KMS-11 (cell line): ENCODE data around the gene FAM149B1.

Experiments
- H2AFZ ChIP-seq: fragments of 200-600 bp; sonication (generic); 2 replicates; pipeline ENCODE4 v1.6.1; 2016; ENCODE audit warnings: antibody characterized with exemption, mixed run types, low read depth
- H3K27ac ChIP-seq: fragments of 200-600 bp; sonication (generic); 2 replicates; pipeline ENCODE4 v1.6.1; 2016; ENCODE audit warnings: mild to moderate bottlenecking, mixed run types
- H3K27me3 ChIP-seq: fragments of 200-600 bp; sonication (generic); 2 replicates; pipeline ENCODE4 v1.6.1; 2017; ENCODE audit warnings: mild to moderate bottlenecking, low read depth, mixed run types, moderate library complexity; ENCODE audit not compliant: insufficient read depth
- H3K36me3 ChIP-seq: fragments of 200-600 bp; sonication (generic); 2 replicates; pipeline ENCODE4 v1.6.1; 2017; ENCODE audit warnings: mild to moderate bottlenecking, mixed run types; ENCODE audit not compliant: insufficient read depth
- H3K4me1 ChIP-seq: fragments of 200-600 bp; sonication (generic); 2 replicates; pipeline ENCODE4 v1.6.1; 2016; ENCODE audit warnings: mild to moderate bottlenecking, low read depth, mixed run types; ENCODE audit not compliant: poor library complexity, severe bottlenecking
- H3K4me2 ChIP-seq: fragments of 200-600 bp; sonication (generic); 2 replicates; pipeline ENCODE4 v1.7.0; 2016; ENCODE audit warnings: mild to moderate bottlenecking, mixed run types
- H3K4me3 ChIP-seq: fragments of 200-600 bp; sonication (generic); IDR thresholded peaks from 2 replicates; pipeline ENCODE4 v1.6.1; 2017; ENCODE audit warnings: low read depth, low read length, mixed read lengths; ENCODE audit not compliant: insufficient read depth
- H3K79me2 ChIP-seq: fragments of 200-600 bp; sonication (generic); 2 replicates; pipeline ENCODE4 v1.6.1; 2016; ENCODE audit warnings: low read depth, mixed run types; ENCODE audit not compliant: insufficient read depth
- H3K9ac ChIP-seq: fragments of 200-600 bp; sonication (generic); 2 replicates; pipeline ENCODE4 v1.6.1; 2016; ENCODE audit warnings: mild to moderate bottlenecking, mixed run types
- H4K20me1 ChIP-seq: fragments of 200-600 bp; sonication (generic); 2 replicates; pipeline ENCODE4 v1.6.1; 2016; ENCODE audit warnings: mild to moderate bottlenecking, mixed run types; ENCODE audit not compliant: insufficient read depth
- TF ChIP-seq, protein P1 (sequence below): fragments of 200-600 bp; sonication (generic); conservative IDR thresholded peaks from 2 replicates; pipeline ENCODE4 v1.6.1; 2017; ENCODE audit warnings: low read depth, mild to moderate bottlenecking, antibody characterized with exemption, low read length, moderate library complexity, mixed read lengths

The FAM149B1 gene

DNA sequence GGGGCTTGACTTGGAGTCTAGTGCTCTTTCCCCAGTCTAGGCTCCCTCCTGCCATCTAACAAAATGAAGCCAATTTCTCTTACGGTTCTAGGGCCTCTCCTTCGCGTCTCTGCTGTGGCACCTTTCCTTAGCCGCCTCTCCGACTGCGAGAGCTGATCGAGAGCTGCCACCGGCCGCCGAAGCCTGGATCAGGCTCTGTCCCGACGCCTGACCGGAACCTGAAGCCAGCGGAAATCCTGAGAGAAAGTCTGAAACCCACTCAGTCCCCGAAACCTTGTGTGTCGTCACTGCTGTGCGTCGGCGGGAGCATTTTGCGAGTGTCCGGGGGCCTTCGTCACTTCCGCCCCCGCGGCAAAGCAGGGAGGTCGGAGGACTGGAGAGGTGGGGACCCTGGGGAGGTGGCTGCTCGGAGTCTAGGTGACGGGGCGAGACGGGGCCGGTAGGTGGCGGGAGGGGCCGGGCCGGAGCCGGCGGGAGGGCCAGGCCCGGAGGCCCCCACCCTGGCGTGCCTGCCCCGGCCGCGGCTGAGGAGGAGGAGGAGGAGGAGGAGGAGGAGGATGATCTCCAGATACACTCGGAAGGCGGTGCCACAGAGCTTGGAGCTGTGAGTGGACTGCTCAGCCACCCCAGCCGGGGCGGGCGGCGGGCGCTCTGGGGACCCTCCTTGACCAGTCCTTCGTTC lies at the start of gene FAM149B1, which contains the start of gene ECD:
TSS of gene FAM149B1 (plus strand) at position 337 of the 682 bp plus-strand sequence. CDS start at position 558, 221 bp downstream.
TSS of gene ECD (minus strand) at position 226 of the 682 bp plus-strand sequence. CDS start 4,071 bp downstream, outside the sequence.
- H3K27me3 ChIP-seq = no peaks in the 10 kb centered on the region
- H3K4me3 ChIP-seq = no peak within 1 kb of the TSS
- H3K9ac ChIP-seq = peak within 1 kb of the TSS; percentile 76
- TF ChIP-seq, protein P1, sequence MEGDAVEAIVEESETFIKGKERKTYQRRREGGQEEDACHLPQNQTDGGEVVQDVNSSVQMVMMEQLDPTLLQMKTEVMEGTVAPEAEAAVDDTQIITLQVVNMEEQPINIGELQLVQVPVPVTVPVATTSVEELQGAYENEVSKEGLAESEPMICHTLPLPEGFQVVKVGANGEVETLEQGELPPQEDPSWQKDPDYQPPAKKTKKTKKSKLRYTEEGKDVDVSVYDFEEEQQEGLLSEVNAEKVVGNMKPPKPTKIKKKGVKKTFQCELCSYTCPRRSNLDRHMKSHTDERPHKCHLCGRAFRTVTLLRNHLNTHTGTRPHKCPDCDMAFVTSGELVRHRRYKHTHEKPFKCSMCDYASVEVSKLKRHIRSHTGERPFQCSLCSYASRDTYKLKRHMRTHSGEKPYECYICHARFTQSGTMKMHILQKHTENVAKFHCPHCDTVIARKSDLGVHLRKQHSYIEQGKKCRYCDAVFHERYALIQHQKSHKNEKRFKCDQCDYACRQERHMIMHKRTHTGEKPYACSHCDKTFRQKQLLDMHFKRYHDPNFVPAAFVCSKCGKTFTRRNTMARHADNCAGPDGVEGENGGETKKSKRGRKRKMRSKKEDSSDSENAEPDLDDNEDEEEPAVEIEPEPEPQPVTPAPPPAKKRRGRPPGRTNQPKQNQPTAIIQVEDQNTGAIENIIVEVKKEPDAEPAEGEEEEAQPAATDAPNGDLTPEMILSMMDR = peak; percentile 32; the same call in 1 of the 2 replicates
- no peaks in the 10 kb centered on the region for H4K20me1 ChIP-seq
- H3K4me2 ChIP-seq = peak within 1 kb of the TSS; percentile 76
- H3K36me3 ChIP-seq = no peaks in the 10 kb centered on the region; the same call in 1 of the 2 replicates
- peaks cover 31% of the 10 kb centered on the region for H3K79me2 ChIP-seq
- H3K4me1 ChIP-seq = peaks cover 19% of the 10 kb centered on the region
- H3K27ac ChIP-seq = peak within 1 kb of the TSS; percentile 77
- peak within 1 kb of the TSS; percentile 92 for H2AFZ ChIP-seq

DNA sequence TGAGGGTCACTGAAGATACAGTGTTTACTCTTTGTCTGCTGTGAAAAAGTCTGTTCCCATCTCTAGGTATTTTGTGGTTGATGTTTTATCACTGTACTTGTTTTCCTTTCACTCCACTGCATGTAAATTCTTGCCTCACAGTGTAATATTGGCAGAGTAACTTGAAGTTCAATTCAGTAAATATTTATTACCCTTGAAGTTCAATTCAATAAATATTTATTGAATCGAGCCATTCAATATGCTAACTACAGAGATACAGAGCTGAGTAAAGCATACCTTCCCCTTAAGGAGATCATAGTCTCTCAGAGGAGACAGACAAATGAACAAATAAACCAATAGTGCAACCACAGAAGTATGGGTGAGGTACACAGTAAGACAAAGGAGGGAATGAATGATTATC lies 48.5 kb upstream of the FAM149B1 start:
- H3K4me1 ChIP-seq = peaks cover 18% of the 10 kb centered on the region
- no peak overlapping the region for H3K4me3 ChIP-seq
- TF ChIP-seq, protein P1 = no peak
- no peak overlapping the region for H3K9ac ChIP-seq
- no peak overlapping the region for H3K27ac ChIP-seq
- H3K36me3 ChIP-seq = no peaks in the 10 kb centered on the region
- H4K20me1 ChIP-seq = no peaks in the 10 kb centered on the region
- H3K27me3 ChIP-seq = no peaks in the 10 kb centered on the region
- H3K4me2 ChIP-seq = no peak overlapping the region
- H3K79me2 ChIP-seq = no peaks in the 10 kb centered on the region
- H2AFZ ChIP-seq = no peak overlapping the region

DNA sequence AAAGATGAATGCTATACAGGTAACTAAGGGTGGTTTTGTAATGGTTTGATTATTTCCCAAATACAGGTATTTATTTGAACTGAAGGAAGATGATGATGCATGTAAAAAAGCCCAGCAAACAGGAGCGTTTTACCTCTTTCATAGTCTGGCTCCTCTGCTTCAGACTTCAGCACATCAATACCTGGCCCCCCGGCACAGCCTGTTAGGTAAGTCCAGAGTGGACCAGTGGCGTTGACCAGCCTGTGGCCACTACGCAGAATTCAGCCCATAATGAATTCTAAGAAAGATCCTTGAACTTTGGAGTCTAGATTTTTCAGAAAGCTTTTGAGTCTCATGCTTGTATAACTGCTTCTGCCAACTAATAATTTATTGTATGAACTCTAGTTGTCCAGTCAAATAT lies 48.0 kb upstream of the FAM149B1 start:
- H3K27ac ChIP-seq = no peak overlapping the region
- TF ChIP-seq, protein P1 = no peak
- no peak overlapping the region for H2AFZ ChIP-seq
- no peak overlapping the region for H3K4me2 ChIP-seq
- H3K4me3 ChIP-seq = no peak overlapping the region
- peaks cover 18% of the 10 kb centered on the region for H3K4me1 ChIP-seq
- no peaks in the 10 kb centered on the region for H3K36me3 ChIP-seq
- H4K20me1 ChIP-seq = no peaks in the 10 kb centered on the region
- H3K27me3 ChIP-seq = no peaks in the 10 kb centered on the region
- no peaks in the 10 kb centered on the region for H3K79me2 ChIP-seq
- H3K9ac ChIP-seq = no peak overlapping the region

DNA sequence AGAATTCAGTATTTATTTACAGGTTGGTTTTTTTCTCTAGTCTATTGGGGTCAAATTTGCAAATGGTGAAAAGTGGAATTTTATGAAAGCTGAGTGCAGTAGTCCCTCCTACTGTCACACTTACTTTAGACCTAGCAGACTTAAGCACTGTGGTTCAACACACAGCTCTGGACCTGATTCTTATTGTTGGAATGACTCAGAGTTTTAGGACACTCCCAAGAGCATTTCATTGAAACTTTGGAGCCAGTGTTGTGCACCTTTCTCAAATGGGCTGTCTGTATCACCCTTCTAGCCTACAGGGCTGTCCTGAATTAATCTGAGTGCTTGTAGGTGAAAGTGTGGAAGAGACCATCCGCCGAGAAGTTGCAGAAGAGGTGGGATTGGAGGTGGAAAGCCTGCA lies 41.6 kb upstream of the FAM149B1 start:
- Histone ChIP-seq H3K4me1 (no peaks in the 10 kb centered on the region), H4K20me1 (no peaks in the 10 kb centered on the region), H3K27ac (no peak overlapping the region), H3K4me3 (no peak overlapping the region), H2AFZ (no peak overlapping the region), H3K79me2 (no peaks in the 10 kb centered on the region), H3K4me2 (no peak overlapping the region), H3K27me3 (no peaks in the 10 kb centered on the region), H3K36me3 (no peaks in the 10 kb centered on the region), H3K9ac (no peak overlapping the region)
- TF ChIP-seq, protein P1 = no peak
